Amniotic stem cell (primary cell): ENCODE data around the gene SIGLEC9.

ENCODE experiments used
- DNase-seq: peaks from one replicate; lab custom pipeline; 2025; lab: John Stamatoyannopoulos, UW

The SIGLEC9 gene

DNA sequence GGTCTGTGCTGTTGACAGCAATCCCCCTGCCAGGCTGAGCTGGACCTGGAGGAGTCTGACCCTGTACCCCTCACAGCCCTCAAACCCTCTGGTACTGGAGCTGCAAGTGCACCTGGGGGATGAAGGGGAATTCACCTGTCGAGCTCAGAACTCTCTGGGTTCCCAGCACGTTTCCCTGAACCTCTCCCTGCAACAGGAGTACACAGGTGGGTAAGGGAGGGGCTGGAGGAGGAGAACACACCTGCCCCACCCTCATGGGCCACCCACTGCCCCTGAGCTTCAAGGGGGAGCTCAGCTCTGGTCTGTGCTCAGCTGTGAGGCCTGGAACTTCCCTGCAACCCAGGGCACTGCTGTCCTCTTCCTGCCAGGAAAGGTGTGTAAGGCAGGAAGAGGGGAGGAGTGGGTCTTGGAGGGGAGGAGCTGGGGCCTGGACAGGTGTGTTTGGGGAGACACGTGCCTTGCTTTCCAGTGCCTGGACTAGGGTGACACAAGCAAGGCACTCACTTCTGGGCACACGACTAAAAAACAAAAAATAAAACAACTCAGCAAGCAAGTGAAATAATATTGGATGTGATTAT, 21.3 kb downstream of the SIGLEC9 start:
- DNase-seq, result no peak

DNA sequence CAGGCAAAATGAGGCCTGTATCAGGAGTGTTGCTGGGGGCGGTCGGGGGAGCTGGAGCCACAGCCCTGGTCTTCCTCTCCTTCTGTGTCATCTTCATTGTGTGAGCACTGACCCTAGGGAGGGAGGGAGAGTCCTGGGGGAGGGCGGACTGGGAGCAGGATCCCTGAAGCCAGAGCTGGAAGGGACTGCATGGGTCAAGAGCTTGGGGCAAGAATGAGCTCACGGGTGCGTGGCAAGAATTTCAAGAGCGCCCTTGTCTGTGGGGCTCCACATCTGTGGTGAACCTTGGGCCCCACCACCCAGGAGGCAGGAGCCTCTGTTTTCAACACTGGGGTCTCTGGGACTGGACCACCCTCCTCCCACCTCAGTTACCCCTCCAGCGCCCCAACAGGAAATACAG, 22.0 kb downstream of the SIGLEC9 start:
- no peak for DNase-seq

DNA sequence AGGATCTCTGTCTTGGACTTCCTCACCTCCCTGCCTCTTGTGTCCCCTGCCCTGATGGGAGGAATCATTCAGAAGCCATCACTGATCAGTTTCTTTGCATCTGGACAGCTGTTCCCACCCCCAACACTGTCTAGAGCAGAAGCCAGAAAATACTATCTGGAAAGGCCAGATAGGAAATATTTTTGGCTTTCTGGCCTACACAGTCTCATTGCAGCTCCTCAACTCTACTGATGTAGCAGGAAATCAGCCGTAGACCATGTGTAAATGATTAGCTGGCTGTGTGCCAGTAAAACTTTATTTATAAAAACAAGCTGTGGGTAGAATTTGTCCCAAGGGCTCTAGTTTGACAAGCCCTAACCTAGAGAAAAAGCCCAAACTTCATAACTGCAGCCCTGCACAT, 23.0 kb downstream of the SIGLEC9 start:
- DNase-seq, result no peak

DNA sequence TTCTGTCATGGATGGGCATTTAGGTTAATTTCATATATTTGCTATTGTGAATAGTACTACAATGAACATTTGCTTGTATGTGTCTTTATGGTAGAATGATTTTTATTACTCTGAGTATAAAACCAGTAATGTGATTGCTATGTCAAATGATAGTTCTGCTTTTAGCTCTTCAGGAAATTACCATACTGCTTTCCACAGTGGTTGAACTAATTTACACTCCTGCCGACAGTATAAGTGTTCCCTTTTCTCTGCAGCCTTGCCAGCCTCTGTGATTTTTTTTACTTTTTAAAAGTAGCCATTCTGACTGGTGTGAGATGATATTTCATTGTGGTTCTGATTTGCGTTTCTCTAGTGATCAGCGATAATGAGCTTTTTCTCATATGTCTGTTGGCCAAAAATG, 23.9 kb downstream of the SIGLEC9 start:
- DNase-seq, result no peak

DNA sequence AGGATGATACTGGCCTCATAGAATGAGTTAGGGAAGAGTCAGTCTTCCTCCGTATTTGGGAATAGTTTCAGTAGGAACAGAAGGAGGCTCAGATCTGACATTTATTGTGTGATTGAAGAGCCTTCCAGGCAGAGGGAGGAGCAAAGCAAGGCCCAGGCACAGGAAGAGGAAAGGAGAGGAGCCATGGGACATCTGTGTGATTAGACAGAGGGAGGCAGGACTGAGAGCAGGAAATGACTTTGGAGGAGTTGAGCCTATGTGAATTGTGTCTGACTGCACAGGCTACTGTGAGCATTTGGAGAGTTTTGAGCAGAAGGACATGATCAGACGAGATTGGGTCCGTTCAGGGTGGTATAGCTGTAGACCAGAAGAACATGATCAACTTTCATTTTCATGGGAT, 25.9 kb downstream of the SIGLEC9 start:
- DNase-seq, result no peak

DNA sequence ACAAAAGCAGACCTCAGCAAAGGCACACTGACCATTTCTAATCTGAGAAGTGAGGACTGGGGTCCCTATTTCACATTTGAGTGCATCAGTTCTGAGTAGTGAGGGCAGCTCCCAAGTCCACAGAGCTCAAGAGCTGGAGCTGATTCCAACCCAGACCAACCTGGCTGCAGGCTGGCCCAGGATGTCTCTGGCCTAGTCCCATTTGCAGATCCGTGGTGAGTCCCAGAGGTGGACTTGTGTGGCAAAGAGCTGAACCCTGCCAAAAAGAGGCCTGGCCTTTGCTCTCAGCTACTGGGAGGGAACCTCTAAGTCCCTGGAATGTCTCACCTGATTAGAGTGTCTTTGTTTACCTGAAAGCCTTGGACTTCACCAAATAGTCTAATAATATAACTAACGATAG, 32.0 kb downstream of the SIGLEC9 start:
- no peak for DNase-seq

DNA sequence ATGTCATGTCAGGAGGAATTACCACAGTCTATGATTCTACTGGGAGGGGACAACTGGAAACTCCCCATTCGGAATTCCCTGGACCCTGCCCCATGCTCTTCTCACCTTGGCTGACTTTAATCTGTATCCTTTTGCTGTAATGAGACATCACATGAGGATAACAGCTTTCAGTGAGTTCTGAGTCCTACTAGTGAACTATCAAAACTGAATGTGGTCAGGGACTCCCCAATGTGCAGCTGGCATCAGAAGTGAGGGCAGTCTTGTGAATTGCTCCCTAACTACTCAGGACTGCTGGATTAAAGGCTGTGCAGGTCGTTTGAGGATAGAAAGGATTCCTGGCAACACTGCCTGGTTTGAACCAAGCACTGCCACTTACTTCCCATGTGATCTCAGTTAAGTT, 32.6 kb downstream of the SIGLEC9 start:
- DNase-seq, result no peak

DNA sequence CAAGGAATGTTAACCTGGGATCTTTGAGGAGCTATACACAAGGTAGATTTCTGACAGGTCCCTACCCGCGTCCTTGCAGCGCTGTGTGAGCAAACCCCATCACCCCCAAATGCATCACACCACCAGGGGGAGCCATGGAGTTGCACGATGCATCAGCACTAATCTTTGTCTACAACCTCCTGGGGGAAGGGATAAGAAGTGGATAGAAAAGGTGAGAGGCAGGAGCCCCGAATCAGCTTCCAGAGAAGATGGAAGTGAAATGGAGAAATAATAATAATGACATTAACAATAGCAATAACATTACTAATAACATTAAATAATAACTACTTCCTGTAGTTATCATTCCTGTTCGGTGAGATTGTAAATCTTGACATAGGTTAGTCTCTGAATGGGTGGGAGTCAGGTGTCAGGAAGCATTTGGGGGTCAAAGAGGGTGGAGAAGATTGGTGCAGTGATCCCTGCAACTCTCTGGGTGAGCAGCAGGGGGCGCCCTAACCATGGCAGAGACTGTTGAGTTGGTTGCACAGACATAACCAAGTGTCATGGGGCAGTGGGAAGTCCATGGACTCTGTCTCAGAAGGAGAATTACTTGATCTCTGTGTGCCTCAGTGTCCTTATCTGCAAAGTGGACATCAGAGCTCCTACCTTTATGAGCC, 33.9 kb downstream of the SIGLEC9 start:
- no peak for DNase-seq

DNA sequence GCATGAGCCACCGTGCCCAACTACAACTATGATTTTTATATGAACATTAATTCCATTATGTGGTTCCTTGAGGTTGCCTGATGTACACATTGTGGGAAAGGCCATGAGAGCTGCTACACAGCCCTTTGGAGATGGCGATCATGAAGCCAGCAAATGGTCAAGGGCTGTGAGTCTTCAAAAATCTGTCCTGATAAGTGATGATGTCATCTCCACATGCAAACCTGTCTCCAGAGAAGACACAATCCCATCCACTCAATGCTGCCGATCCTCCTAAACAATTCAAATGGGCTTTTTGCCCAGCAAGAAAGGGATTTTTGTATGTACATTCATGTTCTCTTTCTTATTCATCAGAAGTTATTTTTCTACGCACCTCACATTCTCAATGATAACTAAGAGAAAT, 35.0 kb downstream of the SIGLEC9 start:
- DNase-seq, result no peak

DNA sequence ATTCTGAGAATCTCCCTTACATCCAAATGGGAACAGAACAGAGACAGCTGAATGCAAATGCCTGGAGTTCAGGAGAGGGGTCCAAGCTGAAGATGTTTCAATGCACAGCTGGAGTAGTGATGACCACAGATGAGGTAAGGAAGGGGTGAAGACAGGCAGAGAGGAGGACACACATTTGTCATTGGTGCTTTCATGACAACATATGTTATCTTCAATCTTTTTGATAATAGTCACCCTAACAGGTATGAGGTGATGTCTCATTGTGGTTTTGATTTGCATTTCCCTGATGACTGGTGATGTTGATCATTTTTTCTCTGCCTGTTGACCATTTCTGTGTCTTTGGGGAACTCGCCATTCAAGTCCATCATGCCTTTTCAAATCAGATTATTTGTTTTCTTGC, 36.6 kb downstream of the SIGLEC9 start:
- no peak for DNase-seq

DNA sequence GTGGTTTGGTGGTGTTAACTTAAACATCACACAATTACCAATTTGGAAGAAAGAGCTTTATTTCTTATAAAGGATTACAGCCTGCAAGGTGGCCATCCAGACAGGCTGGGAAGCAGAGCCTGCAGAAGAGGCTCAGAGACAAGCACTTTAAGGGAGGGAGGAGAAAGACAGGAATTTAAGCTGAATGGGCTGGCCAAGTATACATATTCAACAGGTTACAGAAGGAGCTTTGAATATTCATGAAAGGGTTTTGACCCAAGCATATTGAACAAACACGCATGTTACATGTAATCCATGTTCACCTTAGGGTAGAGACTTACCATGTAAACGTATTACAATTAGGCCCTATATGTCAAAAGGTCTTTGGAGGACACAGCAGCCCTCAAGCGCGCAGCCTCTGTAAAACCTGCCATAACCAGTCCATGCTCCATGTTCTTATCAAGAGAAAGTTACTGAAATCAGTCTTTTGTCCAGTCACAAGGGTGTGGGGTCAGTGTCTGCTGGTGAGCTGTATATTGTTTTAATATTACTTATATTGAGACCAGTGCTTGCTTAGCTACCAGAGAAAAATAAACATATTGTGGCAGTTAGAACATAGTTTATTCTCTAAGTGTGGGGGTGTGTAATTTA, 37.3 kb downstream of the SIGLEC9 start:
- no peak for DNase-seq

DNA sequence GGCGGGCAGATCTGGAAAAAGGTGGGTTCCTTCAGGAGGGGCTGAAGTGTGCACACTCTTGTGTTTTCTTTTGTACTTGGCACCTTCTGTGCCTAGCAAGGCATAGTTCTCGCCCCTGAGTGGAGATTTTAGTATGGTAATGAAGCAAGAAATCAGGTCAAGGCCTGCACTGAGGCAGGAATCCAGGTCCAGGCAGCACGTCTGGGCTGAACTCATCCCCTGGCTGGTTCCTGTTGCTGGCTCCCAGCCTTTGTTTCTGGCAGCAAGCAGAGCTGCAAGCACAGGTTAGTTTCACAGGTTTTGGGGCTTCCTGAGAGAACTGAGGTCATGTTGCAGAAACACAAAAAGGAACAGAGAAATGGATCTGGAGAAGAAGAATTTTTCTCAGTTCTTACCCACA, 38.6 kb downstream of the SIGLEC9 start:
- DNase-seq, result no peak

DNA sequence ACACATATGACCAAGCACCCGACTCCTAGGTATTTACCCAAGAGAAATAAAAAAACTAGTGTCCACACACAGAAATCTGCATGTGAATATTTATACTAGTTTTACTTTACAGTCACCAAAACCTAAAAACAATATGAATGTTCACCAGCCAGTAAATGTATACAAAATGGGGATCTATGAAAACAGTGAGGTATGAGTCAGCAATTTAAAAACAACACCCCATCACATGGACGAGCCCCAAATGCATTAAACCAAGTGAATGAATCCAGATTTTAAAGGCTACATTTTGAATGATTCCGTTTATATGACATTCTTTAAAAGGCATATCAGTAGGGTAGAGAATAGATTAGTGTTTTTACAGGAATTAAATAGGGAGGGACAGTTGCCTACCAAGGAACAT, 39.5 kb downstream of the SIGLEC9 start:
- no peak for DNase-seq

DNA sequence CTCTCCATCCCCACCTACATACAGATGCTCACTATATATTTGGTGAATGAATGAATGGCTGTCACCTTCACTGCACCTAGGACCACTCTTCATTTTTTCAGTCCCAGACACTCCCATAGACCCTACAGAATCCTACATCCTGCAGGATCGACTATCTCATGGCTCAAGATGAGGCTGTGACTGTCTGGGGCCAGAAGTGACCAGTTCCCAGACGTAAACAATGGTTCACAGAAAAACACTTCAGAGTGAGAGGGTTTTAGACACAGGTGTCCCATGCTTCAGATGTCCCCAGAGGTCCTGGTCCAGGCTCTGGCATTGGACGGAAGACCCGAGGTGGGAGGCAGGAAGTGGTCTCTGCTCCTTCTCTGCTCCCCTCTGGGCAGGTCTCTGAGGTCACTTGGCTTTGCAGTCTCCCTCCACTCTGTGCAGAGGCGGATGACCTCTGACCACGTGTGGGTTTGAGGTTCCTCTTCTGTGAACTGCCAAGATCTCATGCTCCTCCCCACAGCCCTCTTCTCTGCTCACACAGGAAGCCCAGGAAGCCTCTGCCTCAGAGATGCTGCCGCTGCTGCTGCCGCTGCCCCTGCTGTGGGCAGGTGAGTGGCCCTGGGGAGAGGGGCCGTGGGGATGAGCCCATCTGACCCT, 42.3 kb downstream of the SIGLEC9 start:
- no peak for DNase-seq

DNA sequence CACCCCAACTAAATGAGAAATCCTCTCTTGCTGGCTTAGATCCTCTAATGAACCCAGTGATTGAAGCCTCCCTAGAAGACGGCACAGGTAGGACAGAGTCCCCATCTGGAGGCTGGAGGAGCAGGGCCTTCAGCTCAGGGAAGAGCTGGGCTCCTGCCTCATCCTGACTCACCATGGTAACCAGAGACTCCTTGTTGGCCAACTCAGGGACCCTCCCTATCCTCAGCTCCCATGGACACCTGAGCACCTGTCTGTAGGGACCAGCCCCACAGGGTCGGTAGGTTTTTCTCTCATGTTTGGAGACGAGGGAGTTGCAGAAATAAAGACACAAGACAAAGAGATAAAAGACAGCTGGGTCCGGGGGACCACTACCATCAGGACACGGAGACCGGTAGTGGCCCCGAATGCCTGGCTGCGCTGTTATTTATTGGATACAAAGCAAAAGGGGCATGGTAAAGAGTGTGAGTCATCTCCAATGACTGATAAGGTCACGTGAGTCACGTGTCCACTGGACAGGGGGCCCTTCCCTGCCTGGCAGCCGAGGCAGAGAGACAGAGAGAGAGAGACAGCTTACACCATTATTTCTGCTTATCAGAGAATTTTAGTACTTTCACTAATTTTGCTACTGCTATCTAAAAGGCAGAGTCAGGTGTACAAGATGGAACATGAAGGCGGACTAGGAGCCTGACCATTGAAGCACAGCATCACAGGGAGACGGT, 44.0 kb downstream of the SIGLEC9 start:
- no peak for DNase-seq

DNA sequence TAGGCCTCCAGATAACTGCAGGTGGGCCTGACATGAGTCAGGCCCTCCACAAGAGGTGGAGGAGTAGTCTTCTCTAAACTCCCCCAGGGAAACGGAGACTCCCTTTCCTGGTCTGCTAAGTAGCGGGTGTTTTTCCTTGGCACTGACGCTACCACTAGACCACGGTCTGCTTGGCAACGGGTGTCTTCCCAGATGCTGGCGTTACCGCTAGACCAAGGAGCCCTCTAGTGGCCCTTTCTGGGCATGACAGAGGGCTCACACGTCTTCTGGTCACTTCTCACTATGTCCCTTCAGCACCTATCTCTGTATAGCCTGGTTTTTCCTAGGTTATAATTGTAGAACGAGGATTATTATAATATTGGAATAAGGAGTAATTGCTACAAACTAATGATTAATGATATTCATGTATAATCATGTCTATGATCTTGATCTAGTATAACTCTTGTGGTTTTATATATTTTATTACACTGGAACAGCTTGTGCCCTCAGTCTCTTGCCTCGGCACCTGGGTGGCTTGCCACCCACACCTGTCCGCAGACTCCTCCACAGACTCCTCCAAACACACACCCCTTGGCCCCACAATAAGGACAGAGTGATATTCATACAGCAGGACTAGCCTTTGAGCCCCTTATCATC, 44.7 kb downstream of the SIGLEC9 start:
- peak; percentile 4 for DNase-seq

DNA sequence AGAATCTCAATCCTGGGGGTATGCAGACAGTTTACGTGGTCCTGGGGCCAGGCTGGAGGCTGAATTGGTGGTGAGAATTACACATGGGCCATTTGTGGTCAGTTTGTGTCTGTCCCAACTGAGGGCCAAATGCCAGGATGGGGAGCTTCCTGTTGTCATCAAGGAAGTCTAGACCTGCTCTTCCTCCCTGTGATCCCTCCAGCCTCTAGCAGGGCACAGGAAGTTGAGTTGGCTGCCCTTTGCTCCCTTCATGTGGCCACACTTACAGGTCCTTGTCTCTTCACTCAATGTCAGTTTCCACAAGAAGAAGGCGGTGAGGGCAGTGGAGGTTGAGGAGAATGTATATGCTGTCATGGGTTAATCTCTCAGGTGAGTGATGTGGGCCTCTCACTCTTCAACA, 47.5 kb downstream of the SIGLEC9 start:
- DNase-seq, result no peak

DNA sequence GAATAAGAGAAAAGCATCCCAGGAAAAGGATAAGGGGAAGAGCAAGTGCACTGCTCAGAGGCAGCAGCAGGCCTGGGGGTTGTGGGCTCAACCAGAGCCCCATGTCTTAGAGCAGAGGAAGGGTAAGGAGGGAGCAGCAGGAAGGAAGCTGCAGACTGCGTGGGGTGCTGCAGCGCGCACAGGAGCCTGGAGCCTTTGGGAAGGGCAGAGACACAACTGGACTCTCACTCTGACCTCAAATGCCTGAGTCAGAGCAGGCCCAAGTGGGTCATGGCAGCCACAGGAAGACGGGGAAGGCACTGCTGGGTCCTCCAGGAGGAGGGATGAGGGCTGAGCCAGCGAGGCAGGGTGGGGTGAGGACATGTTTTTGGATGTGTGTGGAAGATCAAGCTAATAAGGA, 49.0 kb downstream of the SIGLEC9 start:
- no peak for DNase-seq

DNA sequence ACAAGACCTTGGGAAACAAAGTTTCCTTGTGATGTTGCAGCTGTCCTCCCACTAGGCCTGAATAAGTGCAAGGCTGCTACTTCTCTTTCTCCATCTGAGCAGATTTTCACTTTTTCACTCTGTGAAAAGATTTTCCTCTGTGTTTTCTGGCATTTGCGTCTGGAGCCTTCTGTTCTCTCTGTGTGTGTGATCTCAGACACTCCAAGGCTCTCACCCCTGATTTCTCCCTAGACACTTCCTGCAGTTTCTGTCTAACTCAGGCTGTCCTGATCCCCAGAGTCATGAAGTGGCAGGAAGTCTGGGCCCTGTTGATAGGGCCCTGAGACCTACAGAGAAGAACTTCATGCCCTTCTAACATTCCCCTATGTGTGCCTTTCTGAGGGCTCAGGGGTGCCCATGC, 54.5 kb downstream of the SIGLEC9 start:
- DNase-seq, result no peak
